ENCODE measurements around the gene GRB7. TPM values are rescaled to one million over a fixed set of nuclear protein-coding genes. Genes with fewer than 3 reads are reported as not detected.

Gene GRB7
- total and polyA plus RNA-seq, 9 of the 15 experiments (the other 6 are each of a cell fraction or from before 2014, with no cell fraction given) = 0.04 to 6.2 (median 2.2) TPM

DNA sequence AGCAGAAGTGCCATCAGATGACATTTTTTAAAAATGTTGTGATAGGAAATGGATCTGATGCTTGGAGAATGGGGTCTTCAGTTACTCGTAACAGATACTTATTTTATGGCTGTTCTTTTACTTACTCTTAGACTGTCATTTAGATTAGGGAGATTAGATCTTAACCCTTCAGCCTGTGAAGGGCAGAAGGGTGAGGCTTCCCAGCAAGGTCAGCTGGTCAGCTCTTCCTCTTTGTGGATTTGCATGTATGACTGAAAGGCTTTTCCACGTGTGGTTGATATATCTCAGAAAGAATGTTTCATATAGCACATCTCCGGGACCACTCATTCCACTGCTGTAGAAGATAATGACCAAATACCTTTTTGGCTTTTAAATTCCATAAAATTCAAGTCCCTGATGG, 27.4 kb downstream of the GRB7 start (continued):
- TF ChIP-seq FOXM1 (IDR thresholded peaks at IDR 0.05; ENCODE audit: low read depth) (no peak), FOXM1 (CRISPR knock-in tag; IDR thresholded peaks at IDR 0.05; ENCODE audit: low read depth) (no peak), ZNF583 (CRISPR knock-in tag; IDR thresholded peaks at IDR 0.05) (no peak), GATA2 (CRISPR knock-in tag; IDR thresholded peaks at IDR 0.05) (no peak), CCAR2 (IDR thresholded peaks at IDR 0.05; ENCODE audit: low read depth, low read length) (no peak)
- TF ChIP-seq, protein P1, sequence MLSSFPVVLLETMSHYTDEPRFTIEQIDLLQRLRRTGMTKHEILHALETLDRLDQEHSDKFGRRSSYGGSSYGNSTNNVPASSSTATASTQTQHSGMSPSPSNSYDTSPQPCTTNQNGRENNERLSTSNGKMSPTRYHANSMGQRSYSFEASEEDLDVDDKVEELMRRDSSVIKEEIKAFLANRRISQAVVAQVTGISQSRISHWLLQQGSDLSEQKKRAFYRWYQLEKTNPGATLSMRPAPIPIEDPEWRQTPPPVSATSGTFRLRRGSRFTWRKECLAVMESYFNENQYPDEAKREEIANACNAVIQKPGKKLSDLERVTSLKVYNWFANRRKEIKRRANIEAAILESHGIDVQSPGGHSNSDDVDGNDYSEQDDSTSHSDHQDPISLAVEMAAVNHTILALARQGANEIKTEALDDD (IDR thresholded peaks at IDR 0.05) = no peak

DNA sequence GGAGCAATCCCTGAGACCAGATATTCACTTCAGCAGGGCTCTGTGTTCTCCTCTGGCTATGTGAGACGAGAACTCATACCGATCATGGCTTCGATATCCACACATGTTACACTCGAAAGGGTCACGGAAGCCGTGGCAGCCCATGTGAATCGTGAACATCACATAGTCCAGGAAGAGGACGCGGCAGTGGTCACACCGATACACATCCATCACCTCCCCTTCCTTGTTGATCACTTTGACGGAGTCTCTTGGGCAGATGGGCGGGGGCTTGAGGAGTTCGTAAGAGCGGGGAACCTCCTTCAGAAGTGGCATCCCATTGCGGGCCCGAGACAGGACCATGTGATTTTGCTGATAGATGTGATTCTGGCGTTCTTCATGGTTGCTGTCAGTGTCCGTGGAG, 28.0 kb downstream of the GRB7 start:
- POLR2A ChIA-PET = interaction anchor here (1.2 kb wide), 1 partner anchor 21 kb away, joined by 4 read pairs; no protein-coding TSS in a partner anchor
- no peaks in the 10 kb centered on the region for H3K79me2 ChIP-seq (ENCODE audit: control insufficient read depth, insufficient read depth, low read length)
- H3K4me2 ChIP-seq (ENCODE audit: insufficient read depth, low read length) = no peak overlapping the region
- H3K4me3 ChIP-seq = no peak overlapping the region
- CTCF ChIA-PET (ENCODE audit: low intra/inter-chr PET ratio) = no interaction called here
- no peaks in the 10 kb centered on the region for H3K36me3 ChIP-seq (ENCODE audit: control insufficient read depth, insufficient read depth, low read length)
- no peaks in the 10 kb centered on the region for H3K9me1 ChIP-seq (ENCODE audit: control insufficient read depth, insufficient read depth, low read length)
- peak; percentile 6 for FAIRE-seq
- H3K9ac ChIP-seq (ENCODE audit: insufficient read depth in 1 of 2, low read depth in 2 of 2, low read length in 2 of 2) = no peak overlapping the region
- intact Hi-C loops (cut with micrococcal nuclease) (no loop called here), in situ Hi-C loops (cut with MboI) (no loop called here)
- H3K9me3 ChIP-seq (replicated peaks; ENCODE audit: control insufficient read depth, insufficient read depth, low read depth, low read length) = no peaks in the 10 kb centered on the region
- BruUV-seq (replicated peaks) = no TSS peak
- H2AFZ ChIP-seq (ENCODE audit: low read depth, low read length) = no peak overlapping the region
- no peak for DNase-seq (ENCODE audit: extremely low read depth in 1 of 4, low spot score in 3 of 4)
- no peaks in the 10 kb centered on the region for H4K20me1 ChIP-seq (replicated peaks; ENCODE audit: control insufficient read depth, insufficient read depth, low read length)
- no peak overlapping the region for H3K27ac ChIP-seq (ENCODE audit: extremely low read depth, low read depth, low read length)
- no peaks in the 10 kb centered on the region for H3K4me1 ChIP-seq (replicated peaks in 1 of 2; ENCODE audit: control insufficient read depth in 2 of 2, insufficient read depth in 2 of 2, low read length in 2 of 2)
- peaks cover 37 to 49% of the 10 kb centered on the region in 2 experiments for H3K27me3 ChIP-seq (ENCODE audit: control insufficient read depth in 2 of 2, insufficient read depth in 2 of 2, low read length in 2 of 2)
- no peak for ATAC-seq
- TF ChIP-seq XRCC4 (IDR thresholded peaks at IDR 0.05; ENCODE audit: extremely low read depth, insufficient read depth, insufficient read length) = no peak
- TF ChIP-seq, protein P2, sequence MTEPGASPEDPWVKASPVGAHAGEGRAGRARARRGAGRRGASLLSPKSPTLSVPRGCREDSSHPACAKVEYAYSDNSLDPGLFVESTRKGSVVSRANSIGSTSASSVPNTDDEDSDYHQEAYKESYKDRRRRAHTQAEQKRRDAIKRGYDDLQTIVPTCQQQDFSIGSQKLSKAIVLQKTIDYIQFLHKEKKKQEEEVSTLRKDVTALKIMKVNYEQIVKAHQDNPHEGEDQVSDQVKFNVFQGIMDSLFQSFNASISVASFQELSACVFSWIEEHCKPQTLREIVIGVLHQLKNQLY (CRISPR knock-in tag; conservative IDR thresholded peaks at IDR 0.05) = no peak
- no peak for TF ChIP-seq FOXJ2 (tag; IDR thresholded peaks at IDR 0.05)
- no peak for TF ChIP-seq TOE1 (IDR thresholded peaks at IDR 0.05; ENCODE audit: borderline replicate concordance)
- TF ChIP-seq TOE1 (CRISPR knock-in tag; IDR thresholded peaks at IDR 0.05; ENCODE audit: borderline replicate concordance, low read depth) = no peak
- TF ChIP-seq, protein P3, sequence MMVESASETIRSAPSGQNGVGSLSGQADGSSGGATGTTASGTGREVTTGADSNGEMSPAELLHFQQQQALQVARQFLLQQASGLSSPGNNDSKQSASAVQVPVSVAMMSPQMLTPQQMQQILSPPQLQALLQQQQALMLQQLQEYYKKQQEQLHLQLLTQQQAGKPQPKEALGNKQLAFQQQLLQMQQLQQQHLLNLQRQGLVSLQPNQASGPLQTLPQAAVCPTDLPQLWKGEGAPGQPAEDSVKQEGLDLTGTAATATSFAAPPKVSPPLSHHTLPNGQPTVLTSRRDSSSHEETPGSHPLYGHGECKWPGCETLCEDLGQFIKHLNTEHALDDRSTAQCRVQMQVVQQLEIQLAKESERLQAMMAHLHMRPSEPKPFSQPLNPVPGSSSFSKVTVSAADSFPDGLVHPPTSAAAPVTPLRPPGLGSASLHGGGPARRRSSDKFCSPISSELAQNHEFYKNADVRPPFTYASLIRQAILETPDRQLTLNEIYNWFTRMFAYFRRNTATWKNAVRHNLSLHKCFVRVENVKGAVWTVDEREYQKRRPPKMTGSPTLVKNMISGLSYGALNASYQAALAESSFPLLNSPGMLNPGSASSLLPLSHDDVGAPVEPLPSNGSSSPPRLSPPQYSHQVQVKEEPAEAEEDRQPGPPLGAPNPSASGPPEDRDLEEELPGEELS (CRISPR knock-in tag; IDR thresholded peaks at IDR 0.05; ENCODE audit: borderline replicate concordance) = no peak
- no peak for TF ChIP-seq ZNF232 (CRISPR knock-in tag; IDR thresholded peaks at IDR 0.05)
- TF ChIP-seq, protein P4, sequence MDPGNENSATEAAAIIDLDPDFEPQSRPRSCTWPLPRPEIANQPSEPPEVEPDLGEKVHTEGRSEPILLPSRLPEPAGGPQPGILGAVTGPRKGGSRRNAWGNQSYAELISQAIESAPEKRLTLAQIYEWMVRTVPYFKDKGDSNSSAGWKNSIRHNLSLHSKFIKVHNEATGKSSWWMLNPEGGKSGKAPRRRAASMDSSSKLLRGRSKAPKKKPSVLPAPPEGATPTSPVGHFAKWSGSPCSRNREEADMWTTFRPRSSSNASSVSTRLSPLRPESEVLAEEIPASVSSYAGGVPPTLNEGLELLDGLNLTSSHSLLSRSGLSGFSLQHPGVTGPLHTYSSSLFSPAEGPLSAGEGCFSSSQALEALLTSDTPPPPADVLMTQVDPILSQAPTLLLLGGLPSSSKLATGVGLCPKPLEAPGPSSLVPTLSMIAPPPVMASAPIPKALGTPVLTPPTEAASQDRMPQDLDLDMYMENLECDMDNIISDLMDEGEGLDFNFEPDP (CRISPR knock-in tag; IDR thresholded peaks at IDR 0.05) = no peak
- 19% methylated on average over 18 of the region's 18 CpGs for WGBS (ENCODE audit: insufficient coverage, low coverage, missing lambda C conversion rate)

All from K562 (cell line).